GM12878 (cell line): ENCODE results near the gene CACNB3. TPM values are rescaled to one million over a fixed set of nuclear protein-coding genes. Genes with fewer than 3 reads are reported as not detected.
"Not testable (repeated sequence)": the region's sequence is repeated elsewhere in the genome, so short reads cannot be mapped to it uniquely, and the experiment has no call there.

Experiments used
- ATAC-seq: fragments of 200-7000 bp; cut with Tn5 transposase; 3 replicates; pipeline ENCODE4 v1.9.1; 2020; ENCODE audit warnings: mild to moderate bottlenecking, moderate library complexity
- BruUV-seq: library from RNA; stranded (reverse); fragments of 400-500 nt; replicated peaks from 2 replicates; lab custom pipeline; 2021; lab: Mats Ljungman, UMichigan
- CTCF ChIA-PET: fragments of 300-600 bp; sonication (Branson Sonifier 250); formaldehyde crosslinking; extraction: SDS; loops from one replicate; lab custom pipeline; 2021; ENCODE audit warnings: inconsistent platforms; lab: Yijun Ruan, JAX
- POLR2A ChIA-PET: fragments of 350-600 bp; formaldehyde crosslinking; extraction: SDS; loops from one replicate; lab custom pipeline; 2021; ENCODE audit warnings: inconsistent platforms; lab: Charles Lee
- RAD21 ChIA-PET: fragments of 300-600 bp; sonication (Branson Sonifier 250); formaldehyde crosslinking; loops from one replicate; lab custom pipeline; 2023; ENCODE audit warnings: antibody characterized with exemption; ENCODE audit not compliant: unreplicated experiment; lab: Charles Lee
- SMC1A ChIA-PET: fragments of 300-600 bp; sonication (Branson Sonifier 250); formaldehyde crosslinking; loops from one replicate; lab custom pipeline; 2023; ENCODE audit not compliant: unreplicated experiment, uncharacterized antibody; lab: Charles Lee
- DNase-seq: peaks from one replicate; pipeline ENCODE4 v3.0.0-alpha.2; 2011; ENCODE audit warnings: low read depth, low spot score
- FAIRE-seq: peaks from 3 replicates; lab custom pipeline; 2011; peaks lifted over from hg19 to GRCh38; lab: Jason Lieb, UNC
- H2AFZ ChIP-seq: 2 replicates; pipeline ENCODE4 v1.6.0; 2011; ENCODE audit warnings: low read depth, low read length, control low read depth; ENCODE audit not compliant: control insufficient read depth
- H3K27ac ChIP-seq: 2 replicates; pipeline ENCODE4 v1.5.1; 2011; ENCODE audit warnings: control low read depth; ENCODE audit not compliant: control insufficient read depth, insufficient read depth
- H3K27me3 ChIP-seq, 2 experiments: replicated peaks in 1 of 2; 2 replicates each; pipeline versions ENCODE4 v1.6.0 to v1.6.1; 2011; ENCODE audit warnings: low read length in 1 of 2; ENCODE audit not compliant: control insufficient read depth in 2 of 2, insufficient read depth in 2 of 2
- H3K36me3 ChIP-seq, 2 experiments: 2 replicates each; pipeline ENCODE4 v1.5.1; 2011; ENCODE audit warnings: low read length in 1 of 2; ENCODE audit not compliant: control insufficient read depth in 2 of 2, insufficient read depth in 2 of 2
- H3K4me1 ChIP-seq: 2 replicates; pipeline ENCODE4 v1.6.1; 2011; ENCODE audit warnings: mild to moderate bottlenecking, low read length, moderate library complexity, mixed read lengths; ENCODE audit not compliant: control insufficient read depth, insufficient read depth
- H3K4me2 ChIP-seq: 2 replicates; pipeline ENCODE4 v1.6.0; 2011; ENCODE audit warnings: control low read depth; ENCODE audit not compliant: control insufficient read depth, insufficient read depth
- H3K4me3 ChIP-seq: fragments of 200-600 bp; sonication (generic); 2 replicates; pipeline ENCODE4 v1.5.1; 2016
- H3K79me2 ChIP-seq: 2 replicates; pipeline ENCODE4 v1.6.0; 2011; ENCODE audit warnings: low read length; ENCODE audit not compliant: control insufficient read depth, insufficient read depth
- H3K9ac ChIP-seq: 2 replicates; pipeline ENCODE4 v1.8.0; 2011; ENCODE audit warnings: low read length, control low read depth, mixed read lengths; ENCODE audit not compliant: control insufficient read depth, insufficient read depth
- H3K9me3 ChIP-seq: replicated peaks from 3 replicates; pipeline ENCODE4 v1.5.1; 2011; ENCODE audit warnings: mild to moderate bottlenecking, low read length; ENCODE audit not compliant: control insufficient read depth, insufficient read depth
- H4K20me1 ChIP-seq: 2 replicates; pipeline ENCODE4 v1.6.0; 2011; ENCODE audit not compliant: control insufficient read depth, insufficient read depth
- POLR2A ChIP-seq: IDR thresholded peaks from 2 replicates; pipeline ENCODE4 v1.6.1; 2011; ENCODE audit warnings: low read depth, mild to moderate bottlenecking, low read length
- RBBP5 ChIP-seq: fragments of 200-600 bp; sonication (generic); conservative IDR thresholded peaks from 2 replicates; pipeline ENCODE4 v1.6.1; 2016
- TCF3 ChIP-seq: IDR thresholded peaks from 2 replicates; pipeline ENCODE4 v1.6.1; 2012; ENCODE audit warnings: low read depth, mild to moderate bottlenecking, low read length, borderline replicate concordance; ENCODE audit not compliant: insufficient read depth
- YBX1 ChIP-seq: fragments of 450-650 bp; IDR thresholded peaks from 2 replicates; pipeline ENCODE4 v1.6.1; 2016; ENCODE audit warnings: antibody characterized with exemption
- ZSCAN29 ChIP-seq: fragments of 450-650 bp; IDR thresholded peaks from 2 replicates; pipeline ENCODE4 v1.6.1; 2017; ENCODE audit warnings: mild to moderate bottlenecking, moderate library complexity
- WGBS: methylation state at CpG from one replicate; pipeline ENCODE4 v1.1.6; 2016; ENCODE audit warnings: low lambda C conversion rate; ENCODE audit not compliant: insufficient replicate concordance, insufficient coverage; ENCODE audit errors: missing lambda C conversion rate; 5-methylcytosine and 5-hydroxymethylcytosine counted together
- in situ Hi-C: fragments of 300-500 bp; cut with MboI; formaldehyde crosslinking; loops from 9 replicates; pipeline ENCODE4 v1.14.3; 2018; ENCODE audit warnings: mixed read lengths
- intact Hi-C: fragments of 100-400 bp; cut with micrococcal nuclease; formaldehyde crosslinking; loops from one replicate; pipeline ENCODE4 v1.14.2; 2022; ENCODE audit not compliant: unreplicated experiment
- polyA plus RNA-seq, 11 experiments: library from polyadenylated mRNA; depleted of rRNA in 4 of 11; unstranded in 6 of 11; stranded (reverse) in 5 of 11; fragments of >200 nt; fragmentation: Nextera tagmentation in 4 of 11; fragmentation: Illumina TruSeq in 1 of 11; extraction: Ambion mirVana in 4 of 11; extraction: Trizol in 1 of 11; gene quantifications; 1 replicate in 1 of 11; 2 replicates in 10 of 11; pipeline versions ENCODE4 v1.2.1 to v1.2.3, GENCODE V29; 2011 to 2016; ENCODE audit warnings: inconsistent platforms in 2 of 11, missing spikeins in 2 of 11, low read depth in 1 of 11
- total RNA-seq, 4 experiments: library from RNA; depleted of rRNA in 3 of 4; stranded (reverse); fragments of >200 nt in 3 of 4; fragmentation: Illumina TruSeq in 1 of 4; extraction: Trizol in 1 of 4; gene quantifications; 2 replicates each; pipeline versions ENCODE4 v1.2.1 to v1.2.3, GENCODE V29; 2013 to 2021
- TF ChIP-seq, protein P1 (sequence below): fragments of 450-650 bp; conservative IDR thresholded peaks from 2 replicates; pipeline ENCODE4 v1.6.1; 2017; ENCODE audit warnings: mild to moderate bottlenecking, moderate library complexity

Gene CACNB3
- total and polyA plus RNA-seq, 10 of the 15 experiments (the other 5 are each of a cell fraction or from before 2014, with no cell fraction given): 0.78 to 5.0 (median 1.7) TPM

DNA sequence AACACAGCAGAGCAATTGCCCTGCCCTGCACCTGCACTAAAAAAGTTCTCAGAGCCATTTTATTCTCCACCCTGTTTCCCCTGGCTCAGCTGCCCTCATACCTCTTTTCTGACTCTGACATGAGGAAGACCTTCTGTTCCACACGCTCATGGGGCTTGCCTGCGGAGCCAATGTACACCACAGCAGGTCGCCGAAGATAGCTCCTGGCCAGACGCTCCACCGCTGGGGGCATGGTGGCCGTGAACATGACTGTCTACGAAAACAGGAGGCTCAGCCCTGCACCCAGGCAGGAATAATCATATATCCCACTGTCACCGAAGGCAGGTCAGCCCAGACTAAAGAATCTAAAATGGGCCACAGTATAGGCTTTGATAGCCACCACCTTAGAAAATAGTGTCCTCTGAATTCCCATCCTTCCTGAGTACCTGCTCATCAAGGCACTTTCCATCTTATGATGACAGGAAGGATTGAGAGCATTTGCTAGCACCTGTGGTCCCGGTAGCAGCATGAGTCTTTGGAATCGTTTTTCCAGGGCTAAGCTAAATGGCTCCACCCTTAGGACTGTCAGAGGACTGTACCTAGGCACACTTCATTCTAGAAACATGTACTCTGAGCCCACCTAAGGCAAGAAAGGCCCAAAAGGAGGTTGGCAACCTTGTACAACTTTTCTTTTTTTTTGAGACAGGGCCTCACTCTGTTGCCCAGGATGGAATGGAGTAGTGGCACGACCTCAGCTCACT, 14.2 kb downstream of the CACNB3 start (continued):
- TF ChIP-seq YBX1: no peak

DNA sequence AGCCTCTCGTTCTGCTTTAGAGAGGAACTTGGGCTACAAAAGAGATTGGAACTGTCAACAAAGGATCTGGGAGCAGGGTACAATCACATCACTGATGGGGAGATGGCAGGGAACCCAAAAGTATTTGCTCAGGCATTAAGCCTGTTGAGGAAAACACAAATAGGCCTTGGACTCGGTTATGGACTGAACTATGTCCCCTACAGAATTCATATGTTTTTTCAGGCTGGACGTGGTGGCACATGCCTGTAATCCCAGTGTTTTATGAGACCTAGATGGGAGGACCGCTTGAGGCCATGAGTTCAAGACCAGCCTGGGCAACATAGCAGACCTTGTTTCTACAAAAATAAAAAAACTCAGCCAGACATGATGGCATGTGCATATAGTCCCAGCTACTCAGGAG, 19.8 kb downstream of the CACNB3 start:
- H3K27me3 ChIP-seq: no peaks in the 10 kb centered on the region
- H3K4me3 ChIP-seq: no peak overlapping the region
- ChIA-PET POLR2A (interaction anchor here (0.9 kb wide), 1 partner anchor 94 kb away, joined by 4 read pairs; no protein-coding TSS in a partner anchor), CTCF (interaction anchor here (0.9 kb wide), 1 partner anchor 15 kb away, joined by 3 read pairs; no protein-coding TSS in a partner anchor), SMC1A (no interaction called here), RAD21 (no interaction called here)
- H2AFZ ChIP-seq: no peak overlapping the region
- no TSS peak for BruUV-seq
- H4K20me1 ChIP-seq: no peaks in the 10 kb centered on the region
- H3K79me2 ChIP-seq: no peaks in the 10 kb centered on the region
- H3K36me3 ChIP-seq: peaks cover 26 to 39% of the 10 kb centered on the region in 2 experiments
- no peak overlapping the region for H3K9ac ChIP-seq
- H3K27ac ChIP-seq: no peak overlapping the region
- no peak for FAIRE-seq
- no peak overlapping the region for H3K4me2 ChIP-seq
- no peaks in the 10 kb centered on the region for H3K4me1 ChIP-seq
- in situ Hi-C loops: no loop called here
- intact Hi-C loops: no loop called here
- no peaks in the 10 kb centered on the region for H3K9me3 ChIP-seq
- no peak for DNase-seq
- ATAC-seq: no peak
- 98% methylated on average over 4 of the region's 4 CpGs for WGBS
- TF ChIP-seq POLR2A (no peak), RBBP5 (no peak), TCF3 (no peak), ZSCAN29 (no peak)
- TF ChIP-seq, protein P1, sequence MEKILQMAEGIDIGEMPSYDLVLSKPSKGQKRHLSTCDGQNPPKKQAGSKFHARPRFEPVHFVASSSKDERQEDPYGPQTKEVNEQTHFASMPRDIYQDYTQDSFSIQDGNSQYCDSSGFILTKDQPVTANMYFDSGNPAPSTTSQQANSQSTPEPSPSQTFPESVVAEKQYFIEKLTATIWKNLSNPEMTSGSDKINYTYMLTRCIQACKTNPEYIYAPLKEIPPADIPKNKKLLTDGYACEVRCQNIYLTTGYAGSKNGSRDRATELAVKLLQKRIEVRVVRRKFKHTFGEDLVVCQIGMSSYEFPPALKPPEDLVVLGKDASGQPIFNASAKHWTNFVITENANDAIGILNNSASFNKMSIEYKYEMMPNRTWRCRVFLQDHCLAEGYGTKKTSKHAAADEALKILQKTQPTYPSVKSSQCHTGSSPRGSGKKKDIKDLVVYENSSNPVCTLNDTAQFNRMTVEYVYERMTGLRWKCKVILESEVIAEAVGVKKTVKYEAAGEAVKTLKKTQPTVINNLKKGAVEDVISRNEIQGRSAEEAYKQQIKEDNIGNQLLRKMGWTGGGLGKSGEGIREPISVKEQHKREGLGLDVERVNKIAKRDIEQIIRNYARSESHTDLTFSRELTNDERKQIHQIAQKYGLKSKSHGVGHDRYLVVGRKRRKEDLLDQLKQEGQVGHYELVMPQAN: no peak

DNA sequence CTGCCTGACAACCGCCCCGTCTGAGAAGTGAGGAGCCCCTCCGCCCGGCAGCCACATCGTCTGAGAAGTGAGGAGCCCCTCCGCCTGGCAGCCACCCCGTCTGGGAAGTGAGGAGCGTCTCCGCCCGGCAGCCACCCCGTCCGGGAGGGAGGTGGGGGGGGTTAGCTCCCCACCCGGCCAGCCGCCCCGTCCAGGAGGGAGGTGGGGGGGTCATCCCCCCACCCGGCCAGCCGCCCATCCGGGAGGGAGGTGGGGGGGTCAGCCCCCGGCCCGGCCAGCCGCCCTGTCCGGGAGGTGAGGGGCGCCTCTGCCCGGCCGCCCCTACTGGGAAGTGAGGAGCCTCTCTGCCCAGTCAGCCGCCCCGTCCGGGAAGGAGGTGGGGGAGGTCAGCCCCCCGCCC, 23.7 kb downstream of the CACNB3 start:
- in situ Hi-C loops: not testable (repeated sequence)
- 97% methylated on average over 20 of the region's 29 CpGs for WGBS

More for the DNA sequence above, 23.7 kb downstream of the CACNB3 start:
- CTCF ChIA-PET, DNase-seq, H3K4me3 ChIP-seq, RAD21 ChIA-PET, H3K4me1 ChIP-seq, ATAC-seq, BruUV-seq, H3K4me2 ChIP-seq, POLR2A ChIA-PET, H3K27ac ChIP-seq, intact Hi-C loops, H3K9me3 ChIP-seq, SMC1A ChIA-PET, H3K27me3 ChIP-seq, FAIRE-seq, H3K79me2 ChIP-seq, H3K9ac ChIP-seq, H2AFZ ChIP-seq, H4K20me1 ChIP-seq: not testable (repeated sequence)
- H3K36me3 ChIP-seq: peaks cover 15 to 26% of the 10 kb centered on the region in 2 experiments
